GM04504 (cell line): ENCODE measurements around the gene SLX4.
"Not testable (repeated sequence)": the region's sequence is repeated elsewhere in the genome, so short reads cannot be mapped to it uniquely, and the experiment has no call there.

Source experiments
- DNase-seq: peaks from one replicate; pipeline ENCODE4 v3.0.0-alpha.2; 2012; ENCODE audit warnings: low read depth

SLX4 gene, protein sequence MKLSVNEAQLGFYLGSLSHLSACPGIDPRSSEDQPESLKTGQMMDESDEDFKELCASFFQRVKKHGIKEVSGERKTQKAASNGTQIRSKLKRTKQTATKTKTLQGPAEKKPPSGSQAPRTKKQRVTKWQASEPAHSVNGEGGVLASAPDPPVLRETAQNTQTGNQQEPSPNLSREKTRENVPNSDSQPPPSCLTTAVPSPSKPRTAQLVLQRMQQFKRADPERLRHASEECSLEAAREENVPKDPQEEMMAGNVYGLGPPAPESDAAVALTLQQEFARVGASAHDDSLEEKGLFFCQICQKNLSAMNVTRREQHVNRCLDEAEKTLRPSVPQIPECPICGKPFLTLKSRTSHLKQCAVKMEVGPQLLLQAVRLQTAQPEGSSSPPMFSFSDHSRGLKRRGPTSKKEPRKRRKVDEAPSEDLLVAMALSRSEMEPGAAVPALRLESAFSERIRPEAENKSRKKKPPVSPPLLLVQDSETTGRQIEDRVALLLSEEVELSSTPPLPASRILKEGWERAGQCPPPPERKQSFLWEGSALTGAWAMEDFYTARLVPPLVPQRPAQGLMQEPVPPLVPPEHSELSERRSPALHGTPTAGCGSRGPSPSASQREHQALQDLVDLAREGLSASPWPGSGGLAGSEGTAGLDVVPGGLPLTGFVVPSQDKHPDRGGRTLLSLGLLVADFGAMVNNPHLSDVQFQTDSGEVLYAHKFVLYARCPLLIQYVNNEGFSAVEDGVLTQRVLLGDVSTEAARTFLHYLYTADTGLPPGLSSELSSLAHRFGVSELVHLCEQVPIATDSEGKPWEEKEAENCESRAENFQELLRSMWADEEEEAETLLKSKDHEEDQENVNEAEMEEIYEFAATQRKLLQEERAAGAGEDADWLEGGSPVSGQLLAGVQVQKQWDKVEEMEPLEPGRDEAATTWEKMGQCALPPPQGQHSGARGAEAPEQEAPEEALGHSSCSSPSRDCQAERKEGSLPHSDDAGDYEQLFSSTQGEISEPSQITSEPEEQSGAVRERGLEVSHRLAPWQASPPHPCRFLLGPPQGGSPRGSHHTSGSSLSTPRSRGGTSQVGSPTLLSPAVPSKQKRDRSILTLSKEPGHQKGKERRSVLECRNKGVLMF (N-terminal part only)

DNA sequence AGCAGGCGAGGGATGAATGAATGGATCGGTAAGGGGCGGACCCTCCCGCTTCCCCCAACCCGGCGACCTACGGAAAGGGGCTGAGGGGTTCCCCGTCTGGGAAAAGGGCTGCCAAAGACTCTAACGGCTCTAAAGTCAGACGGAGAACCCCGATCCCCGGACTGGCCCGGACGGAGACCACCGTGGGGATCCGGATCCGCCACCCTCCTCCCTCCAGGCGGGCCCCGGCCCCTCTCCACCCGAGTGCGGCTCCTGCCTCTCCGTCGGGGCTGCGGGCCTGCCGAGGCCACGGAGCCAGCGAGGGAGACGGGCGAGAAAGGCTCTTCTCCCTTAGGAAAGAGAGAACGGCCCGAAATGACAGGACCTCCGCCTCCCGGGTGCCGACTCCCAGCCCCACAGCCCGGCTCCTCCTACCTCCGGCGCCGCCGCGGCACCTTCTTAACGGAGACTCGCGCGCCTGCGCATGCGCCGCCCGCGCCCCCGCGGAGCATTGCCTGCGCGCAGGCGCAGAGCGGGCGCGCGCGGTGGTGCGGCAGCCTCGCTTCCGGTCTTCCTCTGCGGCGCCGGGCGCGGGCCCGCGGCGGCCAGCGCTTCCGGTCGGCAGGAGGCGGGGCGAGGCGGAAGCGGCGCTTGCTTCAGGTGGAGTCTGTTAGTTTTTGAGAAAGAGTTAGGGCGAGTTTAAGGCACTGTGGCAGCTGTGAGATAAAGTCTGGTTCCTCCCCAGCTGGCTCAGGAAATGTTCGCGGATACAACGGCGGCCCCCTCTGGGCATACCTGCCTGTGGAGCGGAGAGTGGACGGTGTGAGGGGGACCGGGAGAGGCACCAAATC, at the start of gene SLX4:
Gene SLX4, minus strand, starts transcription at position 461 of the 830 bp plus-strand sequence. CDS start 2,642 bp downstream, outside the sequence.
- DNase-seq, result peak; percentile 83

DNA sequence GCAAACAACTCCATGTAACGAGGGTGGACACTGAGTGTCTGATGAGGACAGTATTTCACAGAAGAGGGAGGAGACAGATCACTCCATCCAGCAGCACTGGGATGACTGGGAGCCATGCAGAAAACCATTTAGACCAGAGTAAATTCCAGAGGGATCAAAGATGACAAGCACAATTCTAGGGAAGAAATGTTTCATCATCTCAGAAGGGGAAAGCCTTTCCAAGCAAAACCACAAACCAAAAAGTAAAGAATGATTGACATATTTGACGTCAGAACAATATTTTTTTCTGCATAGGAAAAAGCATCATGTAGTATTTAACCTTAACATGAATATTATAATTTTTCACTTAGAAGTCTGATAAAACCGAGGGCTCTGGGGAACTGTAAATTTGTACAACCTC, 47.8 kb upstream of the SLX4 start:
- peak; percentile 16 for DNase-seq

- DNase-seq, result no peak
These were observed 45.4 kb upstream of the SLX4 start for GRCh38 chr16:3656491-3657468.

- not testable (repeated sequence) for DNase-seq
These were observed 44.7 kb upstream of the SLX4 start for GRCh38 chr16:3656160-3656490.

DNA sequence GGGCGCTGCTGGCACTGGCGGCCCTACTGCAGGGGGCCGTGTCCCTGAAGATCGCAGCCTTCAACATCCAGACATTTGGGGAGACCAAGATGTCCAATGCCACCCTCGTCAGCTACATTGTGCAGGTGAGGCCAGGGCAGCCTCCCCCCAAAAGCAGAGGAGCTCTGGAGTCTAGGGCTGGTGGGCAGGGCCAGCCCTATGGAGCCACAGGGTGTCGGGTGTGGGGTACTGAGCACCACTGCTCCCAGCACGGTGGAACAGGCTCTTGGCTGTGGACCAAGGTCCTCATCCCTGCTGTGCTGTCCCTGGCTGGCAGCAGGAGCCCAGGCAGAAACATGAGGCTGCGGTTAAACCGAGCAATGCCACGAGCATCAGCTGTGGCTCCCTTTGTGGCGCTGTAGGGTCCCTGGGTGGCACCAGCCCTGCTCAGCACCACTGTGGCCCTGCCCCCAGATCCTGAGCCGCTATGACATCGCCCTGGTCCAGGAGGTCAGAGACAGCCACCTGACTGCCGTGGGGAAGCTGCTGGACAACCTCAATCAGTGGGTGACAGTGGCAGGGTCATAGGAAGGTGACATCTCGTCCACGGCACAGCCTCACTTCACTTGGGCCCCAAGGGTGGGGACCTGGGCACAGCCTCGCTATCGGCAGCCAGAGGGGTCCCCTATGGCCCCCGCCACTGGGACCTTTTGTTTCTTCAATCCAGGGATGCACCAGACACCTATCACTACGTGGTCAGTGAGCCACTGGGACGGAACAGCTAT, 44.2 kb upstream of the SLX4 start:
- no peak for DNase-seq

DNA sequence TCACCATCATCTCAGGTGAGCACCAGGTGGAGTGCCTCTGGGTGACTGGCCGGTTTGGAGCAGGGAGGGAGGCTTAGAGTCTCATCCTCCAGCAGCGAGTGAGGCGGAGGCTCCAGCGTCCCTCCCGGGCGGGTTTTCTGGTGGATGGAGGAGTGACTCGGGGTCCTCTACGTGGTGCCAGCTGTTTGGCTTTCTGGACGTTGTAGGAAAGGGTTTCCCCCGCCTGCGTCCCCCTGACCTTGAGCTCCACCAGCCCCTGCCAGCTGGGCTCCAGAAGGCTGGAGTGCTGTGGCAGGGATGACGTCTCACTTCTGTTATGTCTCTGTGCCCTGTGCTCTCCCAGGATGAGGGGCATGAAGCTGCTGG, 43.6 kb upstream of the SLX4 start:
- DNase-seq, result no peak

DNA sequence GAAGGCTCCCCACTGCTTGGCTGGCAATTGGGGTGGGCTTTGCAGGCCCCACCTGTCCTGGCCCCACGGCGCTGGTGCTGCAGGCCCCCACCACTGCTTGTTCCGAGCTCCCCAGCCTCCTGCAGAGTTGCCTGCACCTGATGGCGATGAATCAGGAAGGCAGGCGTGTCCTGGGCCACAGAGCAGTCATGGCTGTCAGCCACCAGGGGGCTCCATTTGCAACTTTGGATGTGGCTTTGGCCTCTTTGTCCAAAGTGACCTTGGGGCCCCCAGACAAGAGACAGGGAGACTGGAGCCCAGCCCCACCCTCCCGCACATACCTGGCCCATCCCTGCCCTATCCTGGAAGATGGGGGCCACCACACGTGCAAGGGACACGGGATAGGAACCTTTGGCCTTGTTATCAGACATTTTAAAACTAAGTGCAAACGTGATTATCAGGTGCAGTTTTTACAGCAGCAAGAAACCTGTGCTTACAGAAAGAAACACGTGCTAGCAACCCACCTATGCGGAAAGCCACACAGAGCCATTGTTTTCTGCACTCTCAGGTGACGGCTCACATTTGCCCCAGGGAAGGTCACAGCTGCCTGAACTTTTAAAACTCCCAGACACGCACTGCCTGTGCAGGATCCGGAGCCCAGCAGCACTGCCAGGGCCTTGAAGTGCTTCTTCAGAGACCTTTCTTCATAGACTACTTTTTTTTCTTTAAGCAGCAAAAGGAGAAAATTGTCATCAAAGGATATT, 43.0 kb upstream of the SLX4 start, which contains the start of gene DNASE1:
Gene DNASE1, plus strand, starts transcription at position 443 of the 743 bp plus-strand sequence. CDS start 683 bp downstream, outside the sequence.
- peak; percentile 26 for DNase-seq

DNA sequence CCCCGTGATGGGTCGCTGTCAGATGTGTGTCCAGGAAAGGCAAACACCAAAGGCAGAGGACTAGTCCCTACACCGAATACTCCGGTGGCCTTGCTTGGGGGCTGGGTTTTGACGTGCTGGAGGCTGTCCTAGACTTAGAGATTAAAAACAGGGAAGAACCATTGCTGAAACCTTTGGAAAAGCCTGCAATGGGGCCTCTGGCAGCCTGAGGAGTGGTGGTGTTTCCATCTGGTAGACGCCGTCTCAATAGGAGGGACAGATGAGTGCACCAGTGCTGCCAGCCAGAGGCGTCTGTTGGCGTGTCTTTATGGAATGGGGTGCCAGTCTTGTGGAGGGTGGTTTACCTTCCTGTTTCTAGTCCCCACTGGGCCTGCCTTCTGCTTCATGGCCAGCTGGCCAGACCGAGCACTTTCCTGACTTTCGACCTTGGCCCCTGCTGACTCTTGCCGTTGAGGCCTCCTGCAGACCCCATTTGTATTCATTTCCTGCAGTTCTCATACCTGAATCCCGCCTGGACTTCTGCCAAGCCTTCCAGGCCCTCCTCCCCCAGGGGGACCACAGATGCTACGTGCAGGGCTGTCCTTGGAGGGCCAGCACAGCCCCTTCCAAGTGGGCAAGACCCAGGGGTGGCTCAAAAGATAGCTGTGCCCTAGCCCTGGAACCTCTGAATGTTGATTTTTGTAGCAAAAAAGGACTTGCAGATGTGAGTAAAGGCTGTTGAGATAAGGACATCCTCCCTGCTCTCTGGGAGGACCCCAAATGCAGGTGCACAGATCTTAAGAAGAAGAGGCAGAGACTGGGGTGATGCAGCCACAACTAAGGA, 41.2 kb upstream of the SLX4 start:
- DNase-seq, result no peak

DNA sequence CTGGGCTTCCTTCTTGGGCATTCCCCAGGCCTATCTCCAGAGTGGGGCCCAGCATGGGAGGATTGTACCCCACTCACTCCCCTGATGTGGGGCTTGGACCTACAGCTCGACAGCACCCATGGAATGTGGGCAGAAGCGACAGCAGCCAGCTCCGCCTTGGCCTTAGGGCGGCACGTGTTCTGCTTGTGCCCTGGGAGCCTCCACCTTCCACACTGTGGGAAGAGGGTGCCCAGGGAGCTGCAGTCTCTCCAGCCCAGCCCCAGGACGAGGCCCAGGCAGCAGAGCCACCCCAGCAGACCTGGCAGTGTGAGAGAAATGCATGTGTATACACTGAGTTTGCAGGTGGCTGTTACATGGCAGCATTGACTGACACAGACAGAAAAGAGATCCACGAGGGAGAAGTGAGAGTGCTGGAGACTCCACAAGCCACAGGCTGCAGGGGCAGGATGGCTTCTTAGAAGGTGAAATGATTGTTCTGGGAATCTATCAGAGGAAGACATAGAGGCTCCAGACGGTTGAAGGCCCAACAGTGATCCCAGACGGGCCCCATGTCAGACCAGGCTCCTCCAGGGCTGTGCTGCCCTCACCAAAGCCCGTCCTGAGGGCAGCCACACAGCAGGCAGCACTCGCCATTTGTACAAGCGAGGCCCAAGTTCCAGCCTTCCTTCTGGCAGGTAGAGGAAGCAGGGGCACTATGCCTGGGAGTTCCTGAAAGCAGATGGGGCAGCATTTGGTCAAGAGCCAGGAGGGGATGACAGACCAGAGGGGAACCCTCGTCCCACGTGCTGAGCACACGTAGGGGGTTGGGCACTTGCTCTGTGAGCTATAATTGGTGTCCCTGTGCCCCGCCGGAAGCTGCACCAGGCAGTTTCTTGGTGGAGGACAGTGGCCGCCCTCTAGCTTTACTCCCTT, 40.3 kb upstream of the SLX4 start:
- DNase-seq, result no peak

- DNase-seq, result no peak
These were observed 39.3 kb upstream of the SLX4 start for GRCh38 chr16:3650631-3651265.

DNA sequence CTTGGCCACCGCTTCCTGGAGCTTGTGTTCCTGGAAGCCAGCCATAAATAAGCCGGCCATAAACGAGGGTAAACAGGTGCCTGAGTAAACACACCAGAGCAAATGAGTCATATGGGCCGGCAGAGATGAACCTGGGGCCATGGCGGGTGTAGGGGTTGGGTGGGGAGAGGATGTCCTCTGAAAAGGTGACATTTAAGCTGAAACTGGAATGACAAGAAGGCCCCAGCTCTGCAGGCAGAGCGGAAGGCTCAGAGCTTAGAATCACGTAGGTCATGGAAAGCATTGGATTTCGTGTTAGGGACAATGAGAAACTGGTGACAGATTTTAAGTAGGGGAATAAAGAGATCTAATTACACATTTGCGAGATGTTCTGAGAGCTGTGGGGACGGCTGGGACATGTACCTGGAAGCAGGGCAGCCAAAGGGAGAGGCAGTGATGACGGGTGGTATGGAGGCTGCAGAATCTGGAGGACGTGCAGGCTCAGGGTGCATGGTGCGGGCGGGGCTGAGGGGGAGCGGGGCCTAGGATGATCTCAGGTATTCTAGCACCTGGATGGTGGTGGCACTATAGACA, 35.0 kb upstream of the SLX4 start:
- DNase-seq, result no peak

GRCh38 chr16:3645504-3646347, 34.3 kb upstream of the SLX4 start:
- no peak for DNase-seq

DNA sequence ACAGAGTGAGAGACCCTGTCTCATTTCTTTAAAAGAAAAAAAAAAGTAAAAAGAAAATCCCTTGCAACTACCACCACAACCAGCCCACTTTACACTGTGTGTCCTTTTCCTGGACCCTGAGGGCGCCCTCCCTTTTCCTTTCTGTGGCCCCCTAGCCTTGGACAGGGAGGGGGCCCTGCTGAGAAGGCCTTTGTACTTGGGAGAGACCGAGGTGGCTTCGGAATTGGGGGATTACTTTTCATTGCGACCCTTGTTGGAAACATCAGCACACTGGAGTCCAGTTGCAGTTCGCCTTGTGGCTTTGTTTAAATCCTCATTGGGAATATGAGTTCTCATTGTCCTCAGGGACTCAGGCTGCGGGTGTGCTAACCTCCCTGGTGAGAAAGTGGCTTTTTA, 33.7 kb upstream of the SLX4 start:
- no peak for DNase-seq

- no peak for DNase-seq
These were observed 31.8 kb upstream of the SLX4 start for GRCh38 chr16:3643095-3643730.
